GM19238 (cell line): ENCODE results near the gene SPEM3.

ENCODE experiments used
- DNase-seq: peaks from one replicate; pipeline ENCODE4 v3.0.0; 2011; ENCODE audit warnings: low spot score; ENCODE audit not compliant: insufficient read length

The SPEM3 gene

DNA sequence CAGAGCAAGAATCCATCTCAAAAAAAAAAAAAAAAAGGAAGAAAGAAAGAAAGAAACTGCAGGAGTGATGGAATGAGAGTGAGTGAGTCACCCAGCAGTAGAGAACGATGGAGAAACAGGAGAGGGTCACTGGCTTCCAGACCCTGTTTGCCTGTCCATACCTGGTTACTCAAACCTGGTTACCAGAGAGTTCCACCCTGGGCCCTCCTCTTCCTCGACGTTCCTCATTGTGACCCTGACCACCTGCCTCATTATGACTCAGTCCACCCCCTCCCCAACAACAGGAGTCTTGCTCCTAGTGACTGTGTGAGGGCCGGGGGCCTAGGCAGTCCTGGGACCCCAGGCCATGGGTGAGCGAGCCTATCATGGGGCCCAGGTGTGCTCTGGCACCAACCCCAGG lies at the start of gene SPEM3:
Gene SPEM3, plus strand, starts transcription at position 301 of the 400 bp plus-strand sequence. Its CDS starts 46 bp downstream, at position 347.
- DNase-seq = no peak

- no peak for DNase-seq
Observed at GRCh38 chr17:7379134-7379533, 49.5 kb upstream of the SPEM3 start.

GRCh38 chr17:7380321-7380720 lies 48.3 kb upstream of the SPEM3 start:
- no peak for DNase-seq

DNA sequence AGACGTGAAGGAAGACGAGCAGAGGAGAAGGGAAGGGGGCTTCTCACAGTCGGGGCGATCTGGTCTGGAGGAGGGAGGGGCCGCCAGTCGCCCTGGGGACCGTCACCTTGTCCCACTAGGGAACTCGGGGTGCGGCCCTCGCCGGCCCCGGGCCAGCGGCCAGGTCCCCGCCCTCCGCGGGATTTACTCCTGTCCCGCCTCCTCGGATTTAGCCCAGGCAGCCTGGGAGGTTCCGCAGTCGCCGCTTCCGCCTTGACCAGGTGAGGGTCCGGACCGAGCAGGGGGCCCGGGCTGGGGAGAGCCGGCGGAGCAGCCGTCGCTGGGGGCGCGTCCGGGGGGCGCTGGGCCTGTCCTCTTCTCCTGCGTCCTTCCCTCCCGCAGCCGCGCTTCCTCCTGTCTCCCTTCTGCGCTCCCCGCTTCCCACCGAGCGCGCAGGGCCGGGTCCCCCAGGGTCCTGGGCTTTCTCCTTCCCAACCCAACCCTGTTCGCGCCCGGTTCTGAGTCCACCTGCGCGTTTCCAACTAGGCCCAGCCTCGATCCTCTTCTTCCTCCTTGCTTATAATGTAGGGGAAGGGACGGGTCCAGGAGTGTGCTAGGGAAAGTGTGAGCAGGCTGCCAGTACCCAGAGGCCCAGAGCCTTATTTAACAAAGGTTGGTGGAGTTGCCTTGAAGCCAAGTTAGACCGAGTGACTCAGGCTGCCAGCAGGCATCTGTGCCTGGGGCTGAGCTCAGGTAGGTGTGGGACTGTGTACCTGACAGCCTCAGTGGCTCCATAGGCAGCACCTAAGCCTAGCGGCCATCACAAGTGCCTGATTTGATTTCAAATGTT lies 47.6 kb upstream of the SPEM3 start, which contains the start of gene TNK1:
Gene TNK1, plus strand, starts transcription at position 235 of the 829 bp plus-strand sequence. CDS start 1,838 bp downstream, outside the sequence.
- no peak for DNase-seq

DNA sequence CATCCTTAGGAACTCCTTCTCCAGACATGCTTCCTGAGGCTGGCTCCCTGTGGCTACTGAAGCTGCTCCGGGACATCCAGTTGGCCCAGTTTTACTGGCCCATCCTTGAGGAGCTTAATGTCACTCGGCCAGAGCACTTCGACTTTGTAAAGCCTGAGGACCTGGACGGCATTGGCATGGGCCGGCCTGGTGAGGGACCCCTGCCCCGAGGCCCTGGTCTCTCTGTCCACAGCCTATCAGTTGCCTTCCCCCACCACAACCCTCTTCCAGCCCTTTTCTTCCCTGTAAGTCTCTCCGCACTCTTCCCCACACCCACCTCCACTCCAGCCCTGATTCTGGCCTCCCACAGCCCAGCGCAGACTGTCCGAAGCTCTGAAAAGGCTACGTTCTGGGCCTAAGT lies 45.8 kb upstream of the SPEM3 start:
- no peak for DNase-seq

DNA sequence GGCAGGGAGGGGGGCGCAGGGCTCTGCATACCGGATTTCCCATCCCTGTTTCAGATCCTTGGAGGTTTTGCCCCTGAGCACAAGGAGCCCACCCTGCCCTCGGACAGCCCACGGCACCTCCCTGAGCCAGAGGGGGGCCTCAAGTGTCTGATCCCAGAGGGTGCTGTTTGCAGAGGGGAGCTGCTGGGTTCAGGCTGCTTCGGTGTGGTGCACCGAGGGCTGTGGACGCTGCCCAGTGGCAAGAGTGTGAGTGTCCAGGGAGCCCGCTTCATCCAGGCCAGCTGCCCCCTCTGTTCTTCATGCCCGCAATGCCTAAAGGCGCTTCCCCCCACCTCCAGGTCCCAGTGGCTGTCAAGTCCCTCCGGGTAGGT lies 45.3 kb upstream of the SPEM3 start:
- no peak for DNase-seq

DNA sequence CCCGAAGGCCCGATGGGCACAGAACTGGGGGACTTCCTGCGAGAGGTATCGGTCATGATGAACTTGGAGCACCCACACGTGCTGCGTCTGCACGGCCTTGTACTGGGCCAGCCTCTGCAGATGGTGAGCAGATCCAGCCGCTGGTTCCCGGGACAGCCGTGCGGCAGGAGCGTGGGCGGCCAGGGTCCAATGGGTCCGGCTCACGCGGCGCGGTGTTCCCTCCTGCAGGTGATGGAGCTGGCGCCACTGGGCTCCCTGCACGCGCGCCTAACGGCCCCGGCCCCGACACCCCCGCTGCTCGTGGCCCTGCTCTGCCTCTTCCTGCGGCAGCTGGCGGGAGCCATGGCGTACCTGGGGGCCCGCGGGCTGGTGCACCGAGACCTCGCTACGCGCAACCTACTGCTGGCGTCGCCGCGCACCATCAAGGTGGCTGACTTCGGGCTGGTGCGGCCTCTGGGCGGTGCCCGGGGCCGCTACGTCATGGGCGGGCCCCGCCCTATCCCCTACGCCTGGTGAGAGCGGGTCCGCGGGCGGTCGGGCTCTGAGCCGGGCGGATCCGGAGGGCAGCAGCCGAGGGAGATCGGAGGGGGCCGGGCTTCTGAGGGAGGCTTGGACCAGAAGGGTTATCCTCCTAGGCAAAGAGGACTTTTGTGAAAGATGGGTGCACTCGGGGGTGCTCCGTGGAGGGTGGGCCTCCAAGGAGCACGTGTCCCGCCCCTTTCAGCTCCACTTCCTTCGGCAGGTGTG lies 44.7 kb upstream of the SPEM3 start:
- DNase-seq = peak; percentile 89

DNA sequence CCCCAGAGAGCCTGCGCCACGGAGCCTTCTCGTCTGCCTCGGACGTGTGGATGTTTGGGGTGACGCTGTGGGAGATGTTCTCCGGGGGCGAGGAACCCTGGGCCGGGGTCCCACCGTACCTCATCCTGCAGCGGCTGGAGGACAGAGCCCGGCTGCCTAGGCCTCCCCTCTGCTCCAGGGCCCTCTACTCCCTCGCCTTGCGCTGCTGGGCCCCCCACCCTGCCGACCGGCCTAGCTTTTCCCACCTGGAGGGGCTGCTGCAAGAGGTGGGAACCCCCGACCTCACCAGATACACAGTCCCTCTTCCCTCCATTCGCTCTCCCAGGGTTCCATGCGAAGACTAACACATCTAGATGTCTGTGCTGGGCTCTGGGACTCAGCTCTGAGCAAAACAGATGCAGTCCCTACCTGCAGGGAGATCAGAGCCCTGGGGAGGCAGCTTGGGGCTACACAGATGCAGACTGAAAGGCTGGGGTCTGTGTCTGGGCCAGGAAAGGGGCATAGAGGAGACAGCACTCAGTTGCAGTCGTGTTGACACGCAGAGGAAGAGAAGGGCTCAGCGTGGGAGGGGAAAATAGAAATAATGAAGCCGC lies 44.1 kb upstream of the SPEM3 start:
- no peak for DNase-seq

GRCh38 chr17:7388856-7389255 lies 39.8 kb upstream of the SPEM3 start:
- DNase-seq = no peak

DNA sequence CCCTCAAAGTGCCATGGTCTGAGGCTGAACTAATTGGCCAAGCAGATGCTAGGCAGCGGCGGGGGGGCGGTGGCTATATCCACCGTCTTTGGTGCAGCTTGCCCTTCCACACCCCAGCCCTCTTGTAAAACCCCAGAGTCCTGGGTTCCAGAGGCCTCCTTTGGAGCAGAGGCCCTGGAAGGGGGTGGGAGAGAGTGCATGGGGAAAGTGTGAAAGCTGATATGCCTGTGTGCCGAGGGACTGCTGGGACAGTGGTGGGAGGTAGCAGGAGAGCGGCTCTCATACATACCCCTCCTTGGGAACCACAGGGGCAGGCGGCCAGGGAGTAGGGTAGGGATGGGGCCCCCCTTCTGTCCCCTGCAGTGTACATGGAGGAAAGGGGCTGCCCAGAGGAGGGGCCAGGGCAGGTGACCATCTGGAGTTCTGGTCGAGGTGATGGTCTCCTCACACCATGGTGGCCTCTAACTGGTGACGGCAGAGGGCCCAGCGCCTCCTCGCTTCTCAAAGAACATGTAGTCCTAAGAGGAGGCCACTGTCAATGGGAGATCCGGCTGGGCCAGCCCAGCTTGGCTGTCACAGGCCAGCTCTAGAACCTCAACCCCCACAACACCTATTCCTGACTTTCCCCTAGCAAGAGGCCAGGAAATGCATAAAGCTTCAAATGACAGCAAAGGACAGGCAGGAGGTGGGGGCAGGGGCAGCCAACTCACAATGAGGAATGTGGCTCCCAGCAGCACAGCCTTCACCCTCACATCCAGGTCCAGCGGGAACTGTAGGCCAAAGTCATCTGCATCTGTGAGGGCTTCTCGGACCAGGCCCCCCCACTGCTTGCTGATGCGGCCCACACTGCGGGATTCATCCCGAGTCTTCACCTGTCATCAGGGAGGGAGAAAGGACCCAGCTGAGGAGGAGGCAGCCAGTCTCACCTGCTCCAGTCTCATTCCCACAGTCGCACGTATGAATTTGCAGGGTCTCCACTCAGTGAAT lies 38.4 kb upstream of the SPEM3 start:
- no peak for DNase-seq

GRCh38 chr17:7391307-7391706 lies 37.4 kb upstream of the SPEM3 start:
- DNase-seq = no peak

GRCh38 chr17:7392696-7393612 lies 35.7 kb upstream of the SPEM3 start:
- no peak for DNase-seq

DNA sequence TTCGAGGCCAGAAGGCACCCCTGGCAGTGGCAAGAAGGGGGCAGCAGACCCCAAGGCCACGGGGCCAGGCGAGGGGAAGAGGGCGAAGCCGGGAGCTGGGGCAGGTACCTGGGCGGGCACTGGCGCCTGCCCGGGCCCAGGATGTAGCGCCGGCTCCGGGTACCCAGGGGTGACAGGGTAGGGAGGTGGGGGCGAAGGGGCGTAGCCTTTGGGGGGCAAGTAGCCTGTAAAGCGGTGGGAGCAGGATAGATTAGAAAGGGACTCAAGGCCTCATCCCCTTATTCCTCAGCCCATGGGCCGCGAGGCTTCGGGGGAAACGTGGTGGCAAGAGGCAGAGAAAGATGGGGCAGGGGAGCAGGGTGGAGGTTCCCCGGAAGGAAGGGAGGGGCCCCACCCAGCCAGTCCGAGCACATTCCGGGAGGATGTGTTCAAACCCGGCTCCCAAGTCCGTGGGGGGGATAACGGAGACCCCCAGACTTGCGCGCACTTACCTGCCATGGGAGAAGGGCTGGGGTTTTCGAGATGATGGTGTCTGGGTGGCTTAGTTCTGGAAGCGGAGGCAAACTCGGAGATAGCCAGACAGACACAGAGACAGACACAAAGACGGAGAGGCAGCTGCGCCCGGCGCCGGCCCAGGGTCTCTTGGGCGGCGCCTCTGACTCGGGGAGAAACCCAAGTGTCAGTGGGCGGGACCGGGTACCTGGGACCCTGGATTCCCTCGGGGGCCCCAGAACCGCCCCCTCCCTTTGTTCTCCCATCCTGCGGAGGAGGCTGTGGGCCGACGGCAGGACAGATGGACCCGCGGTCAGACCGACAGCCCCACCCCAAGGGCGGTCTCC lies 34.8 kb upstream of the SPEM3 start:
- peak; percentile 80 for DNase-seq

DNA sequence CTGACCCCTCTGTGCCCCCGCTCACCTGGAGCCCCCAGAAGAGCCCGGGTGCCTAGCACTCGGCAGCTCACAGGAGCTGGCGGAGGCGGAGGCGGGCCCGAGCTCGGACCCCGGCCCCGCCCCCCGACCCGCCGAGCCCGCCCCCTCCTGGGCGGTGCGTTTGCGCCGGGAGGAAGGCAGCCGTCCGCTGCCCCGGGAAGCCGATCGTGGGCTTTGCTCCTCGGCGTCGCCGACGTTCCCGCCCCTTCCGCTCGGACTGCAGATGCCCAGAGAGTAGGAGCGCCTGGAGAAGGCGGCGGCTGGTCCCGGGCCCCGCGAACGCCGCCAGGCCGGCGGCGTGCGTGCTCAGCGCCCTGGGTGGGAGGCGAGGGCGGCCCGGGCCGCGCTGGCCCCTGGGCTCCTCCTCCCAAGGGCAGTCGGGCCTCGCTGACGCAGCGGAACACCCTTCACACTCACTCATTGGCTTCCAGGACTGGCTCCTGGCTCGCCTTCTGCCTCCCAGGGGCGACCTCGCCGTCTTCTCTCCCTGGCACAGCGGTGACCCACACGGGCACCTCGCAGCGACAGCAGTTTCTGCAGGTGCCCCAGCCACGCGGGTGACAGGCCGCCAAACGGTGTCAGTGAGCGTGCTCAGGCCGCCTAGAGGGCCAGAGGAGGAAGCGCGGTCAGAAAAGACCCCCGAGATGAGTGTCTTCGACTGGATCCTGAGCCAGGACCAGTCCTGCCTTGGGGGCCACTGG lies 34.0 kb upstream of the SPEM3 start, which contains the start of gene PLSCR3:
Gene PLSCR3, minus strand, starts transcription at position 74 of the 740 bp plus-strand sequence. CDS start 415 bp downstream, outside the sequence.
- peak; percentile 98 for DNase-seq

- no peak for DNase-seq
Observed at GRCh38 chr17:7396147-7396546, 32.5 kb upstream of the SPEM3 start.

GRCh38 chr17:7398612-7399011 lies 30.0 kb upstream of the SPEM3 start:
- no peak for DNase-seq

DNA sequence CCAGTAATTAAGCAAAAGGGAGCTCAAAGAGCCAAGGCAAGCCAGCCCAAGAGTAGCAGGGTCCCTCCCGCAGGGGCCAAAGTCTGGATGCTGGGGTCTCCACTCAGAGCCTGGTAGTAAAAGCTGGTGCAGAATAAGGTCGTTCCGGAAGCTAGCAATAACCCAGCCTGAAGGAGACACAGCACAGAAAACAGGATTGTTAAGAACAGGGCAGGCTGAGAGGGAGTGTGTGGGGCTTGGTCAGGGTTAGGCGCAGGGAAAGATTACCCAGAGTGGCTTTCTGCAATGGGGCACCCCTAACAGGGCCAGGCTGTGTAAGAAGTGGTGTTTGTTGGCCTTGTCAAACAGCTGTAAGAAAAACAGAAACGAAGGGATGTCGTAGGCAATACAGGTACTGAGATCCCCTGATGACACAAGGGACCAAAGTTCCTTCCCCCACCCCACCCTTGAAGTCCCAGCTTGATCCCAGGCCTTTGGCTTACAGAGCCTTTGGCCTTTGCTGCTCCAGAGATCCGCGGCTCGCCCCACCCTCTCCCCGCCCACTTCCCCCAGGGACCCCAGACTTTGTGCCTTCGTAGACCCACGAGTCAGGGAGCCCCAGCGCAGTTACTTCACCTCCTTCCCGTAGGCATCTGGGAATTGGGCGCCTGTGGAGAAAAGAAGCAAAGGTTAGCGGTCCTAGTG lies 25.5 kb upstream of the SPEM3 start:
- DNase-seq = no peak

DNA sequence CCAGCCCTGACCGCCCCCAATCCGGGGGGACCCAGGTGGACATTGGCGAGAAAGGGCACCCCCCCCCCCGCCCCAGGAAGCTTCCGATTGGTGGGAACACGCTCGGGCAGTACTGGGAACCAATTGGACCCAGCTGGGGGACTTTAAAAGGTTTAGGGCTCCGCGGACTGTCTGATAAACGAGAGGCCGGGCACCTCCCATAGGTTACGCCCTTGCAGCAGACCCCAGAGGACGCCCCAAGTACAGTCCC lies 25.0 kb upstream of the SPEM3 start:
- DNase-seq = peak; percentile 51
